ENCODE data around the gene OR11A1. TPM values are rescaled to one million over a fixed set of nuclear protein-coding genes. Genes with fewer than 3 reads are reported as not detected.

OR11A1 gene
- polyA plus RNA-seq, 1 of the 3 experiments (the other 2 are of a cell fraction): not detected

- Histone ChIP-seq H3F3A (replicated peaks; ENCODE audit: insufficient read depth) (no peaks in the 10 kb centered on the region), H3K9me3 (no peaks in the 10 kb centered on the region), H3K4me1 (ENCODE audit: control insufficient read depth in 1 of 2, insufficient read depth in 2 of 2, low read depth in 1 of 2, low read length in 1 of 2) (0 out of 4 replicates have a peak, but pooled peaks cover 0 to 1% of the 10 kb centered on the region in 2 experiments), H3K27me3 (ENCODE audit: insufficient read depth) (peaks cover 38% of the 10 kb centered on the region; the same call in 1 of the 2 replicates), H3K27ac (ENCODE audit: low read depth in 2 of 2, low read length in 1 of 2) (no peak overlapping the region), H3K4me2 (no peak overlapping the region), H2AFZ (ENCODE audit: low read depth) (no peak overlapping the region), H3K79me2 (ENCODE audit: insufficient read depth) (no peaks in the 10 kb centered on the region), H3K4me3 (ENCODE audit: low read depth in 2 of 2, low read length in 1 of 2) (no peak overlapping the region), H4K20me1 (ENCODE audit: insufficient read depth) (no peaks in the 10 kb centered on the region), H3K36me3 (replicated peaks in 1 of 2; ENCODE audit: control insufficient read depth in 1 of 2, insufficient read depth in 2 of 2, low read length in 1 of 2) (no peaks in the 10 kb centered on the region), H3K9ac (no peak overlapping the region), H3K9me2 (no peaks in the 10 kb centered on the region)
- TF ChIP-seq EZH2phosphoT487 (IDR thresholded peaks at IDR 0.05; ENCODE audit: borderline replicate concordance, low read depth) (no peak), TEAD4 (IDR thresholded peaks at IDR 0.05; ENCODE audit: borderline replicate concordance, insufficient read depth) (no peak), GATA2 (CRISPR knock-in tag; IDR thresholded peaks at IDR 0.05) (no peak), REST (IDR thresholded peaks at IDR 0.05; ENCODE audit: low read depth, low read length) (no peak), FOXM1 (IDR thresholded peaks at IDR 0.05; ENCODE audit: low read depth) (no peak), RFX5 (IDR thresholded peaks at IDR 0.05; ENCODE audit: low read length) (no peak), JUND (IDR thresholded peaks at IDR 0.05) (no peak), RXRA (IDR thresholded peaks at IDR 0.05; ENCODE audit: borderline replicate concordance, low read depth) (no peak), USF1 (IDR thresholded peaks at IDR 0.05; ENCODE audit: borderline replicate concordance, low read depth) (no peak), NRF1 (IDR thresholded peaks at IDR 0.05; ENCODE audit: low read depth, low read length) (no peak), GABPA (IDR thresholded peaks at IDR 0.05; ENCODE audit: low read depth) (no peak), EP300 (IDR thresholded peaks at IDR 0.05; ENCODE audit: borderline replicate concordance in 1 of 2, low read depth in 1 of 2, low read length in 1 of 2) (no peak), TAF1 (IDR thresholded peaks at IDR 0.05; ENCODE audit: borderline replicate concordance, low read depth, low read length) (no peak), TCF12 (IDR thresholded peaks at IDR 0.05) (no peak), RCOR1 (IDR thresholded peaks at IDR 0.05; ENCODE audit: low read length) (no peak), FOXJ3 (CRISPR knock-in tag; IDR thresholded peaks at IDR 0.05) (no peak)
- TF ChIP-seq, protein P1, sequence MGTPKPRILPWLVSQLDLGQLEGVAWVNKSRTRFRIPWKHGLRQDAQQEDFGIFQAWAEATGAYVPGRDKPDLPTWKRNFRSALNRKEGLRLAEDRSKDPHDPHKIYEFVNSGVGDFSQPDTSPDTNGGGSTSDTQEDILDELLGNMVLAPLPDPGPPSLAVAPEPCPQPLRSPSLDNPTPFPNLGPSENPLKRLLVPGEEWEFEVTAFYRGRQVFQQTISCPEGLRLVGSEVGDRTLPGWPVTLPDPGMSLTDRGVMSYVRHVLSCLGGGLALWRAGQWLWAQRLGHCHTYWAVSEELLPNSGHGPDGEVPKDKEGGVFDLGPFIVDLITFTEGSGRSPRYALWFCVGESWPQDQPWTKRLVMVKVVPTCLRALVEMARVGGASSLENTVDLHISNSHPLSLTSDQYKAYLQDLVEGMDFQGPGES (IDR thresholded peaks at IDR 0.05; ENCODE audit: low read depth, low read length): no peak
- TF ChIP-seq, protein P2, sequence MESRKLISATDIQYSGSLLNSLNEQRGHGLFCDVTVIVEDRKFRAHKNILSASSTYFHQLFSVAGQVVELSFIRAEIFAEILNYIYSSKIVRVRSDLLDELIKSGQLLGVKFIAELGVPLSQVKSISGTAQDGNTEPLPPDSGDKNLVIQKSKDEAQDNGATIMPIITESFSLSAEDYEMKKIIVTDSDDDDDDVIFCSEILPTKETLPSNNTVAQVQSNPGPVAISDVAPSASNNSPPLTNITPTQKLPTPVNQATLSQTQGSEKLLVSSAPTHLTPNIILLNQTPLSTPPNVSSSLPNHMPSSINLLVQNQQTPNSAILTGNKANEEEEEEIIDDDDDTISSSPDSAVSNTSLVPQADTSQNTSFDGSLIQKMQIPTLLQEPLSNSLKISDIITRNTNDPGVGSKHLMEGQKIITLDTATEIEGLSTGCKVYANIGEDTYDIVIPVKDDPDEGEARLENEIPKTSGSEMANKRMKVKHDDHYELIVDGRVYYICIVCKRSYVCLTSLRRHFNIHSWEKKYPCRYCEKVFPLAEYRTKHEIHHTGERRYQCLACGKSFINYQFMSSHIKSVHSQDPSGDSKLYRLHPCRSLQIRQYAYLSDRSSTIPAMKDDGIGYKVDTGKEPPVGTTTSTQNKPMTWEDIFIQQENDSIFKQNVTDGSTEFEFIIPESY (IDR thresholded peaks at IDR 0.05; ENCODE audit: borderline replicate concordance, low read depth): no peak
- TF ChIP-seq, protein P3, sequence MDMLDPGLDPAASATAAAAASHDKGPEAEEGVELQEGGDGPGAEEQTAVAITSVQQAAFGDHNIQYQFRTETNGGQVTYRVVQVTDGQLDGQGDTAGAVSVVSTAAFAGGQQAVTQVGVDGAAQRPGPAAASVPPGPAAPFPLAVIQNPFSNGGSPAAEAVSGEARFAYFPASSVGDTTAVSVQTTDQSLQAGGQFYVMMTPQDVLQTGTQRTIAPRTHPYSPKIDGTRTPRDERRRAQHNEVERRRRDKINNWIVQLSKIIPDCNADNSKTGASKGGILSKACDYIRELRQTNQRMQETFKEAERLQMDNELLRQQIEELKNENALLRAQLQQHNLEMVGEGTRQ (IDR thresholded peaks at IDR 0.05; ENCODE audit: borderline replicate concordance, low read depth, low read length): no peak
- ChIA-PET POLR2A (no interaction called here), CTCF (interaction anchor here (1.2 kb wide), 1 partner anchor 10 kb away, joined by 3 read pairs; no protein-coding TSS in a partner anchor)
- WGBS (ENCODE audit: low lambda C conversion rate): 4% methylated on average over 4 of the region's 4 CpGs
- DNase-seq: no peak
Measured at GRCh38 chr6:29496961-29497360, 40.1 kb upstream of the OR11A1 start.

Measured in SK-N-SH (cell line).